ENCODE data around the gene LGR5. TPM values are rescaled to one million over a fixed set of nuclear protein-coding genes. Genes with fewer than 3 reads are reported as not detected.

LGR5 gene
- total and polyA plus RNA-seq, 2 donors (not counting 3 experiments of a cell fraction or from before 2014, with no cell fraction given), result not detected

DNA sequence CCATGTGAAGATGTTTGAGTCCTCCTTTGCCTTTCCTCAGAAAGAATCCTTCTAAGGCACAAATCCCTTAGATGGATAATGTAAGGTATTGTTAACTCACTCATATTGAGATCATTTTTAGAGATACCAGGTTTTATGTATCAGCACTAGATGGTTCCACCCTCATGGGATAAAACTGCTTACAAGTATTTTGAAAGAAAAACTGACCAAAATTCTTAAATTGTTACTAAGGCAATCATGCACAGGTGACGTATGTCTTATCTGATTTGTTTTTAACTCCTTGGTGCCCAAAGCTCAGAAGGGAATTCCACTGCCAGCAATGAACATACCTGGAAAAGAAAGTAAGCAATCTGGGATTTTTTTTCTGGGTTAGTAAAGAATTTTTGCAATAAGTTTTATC, 145.6 kb downstream of the LGR5 start:
- H3K27ac ChIP-seq (ENCODE audit: insufficient read depth, low read depth, low read length), result no peak overlapping the region
- no peak for FAIRE-seq
- no peaks in the 10 kb centered on the region for H3K36me3 ChIP-seq (ENCODE audit: control insufficient read depth in 2 of 2, extremely low read depth in 1 of 2, insufficient read depth in 2 of 2, low read length in 2 of 2)
- H3K9me3 ChIP-seq (replicated peaks; ENCODE audit: control insufficient read depth, insufficient read depth, low read length), result no peaks in the 10 kb centered on the region
- H3K4me3 ChIP-seq (replicated peaks in 1 of 3; ENCODE audit: insufficient read depth in 1 of 3, low read depth in 1 of 3, low read length in 3 of 3), result no peak overlapping the region
- peaks cover 3 to 9% of the 10 kb centered on the region in 2 experiments for H3K27me3 ChIP-seq (ENCODE audit: control insufficient read depth in 2 of 2, insufficient read depth in 2 of 2, low read length in 2 of 2)
- no peak for DNase-seq (ENCODE audit: low read depth, low spot score)
- H3K79me2 ChIP-seq (ENCODE audit: control insufficient read depth, insufficient read depth, low read length), result no peaks in the 10 kb centered on the region
- POLR2A ChIA-PET, result no interaction called here
- no peaks in the 10 kb centered on the region for H3K9me1 ChIP-seq (replicated peaks; ENCODE audit: control insufficient read depth, extremely low read depth, insufficient read depth, low read length)
- H4K20me1 ChIP-seq (replicated peaks; ENCODE audit: control insufficient read depth, extremely low read depth, insufficient read depth, low read length), result no peaks in the 10 kb centered on the region
- TF ChIP-seq MYC (IDR thresholded peaks at IDR 0.05; ENCODE audit: low read depth, low read length), result no peak
- TF ChIP-seq FOS (IDR thresholded peaks at IDR 0.05; ENCODE audit: borderline replicate concordance, insufficient read depth, low read length), result no peak
- TF ChIP-seq GATA2 (IDR thresholded peaks at IDR 0.05; ENCODE audit: insufficient read depth, insufficient read length, low read depth, low read length), result no peak
- TF ChIP-seq, protein P1, sequence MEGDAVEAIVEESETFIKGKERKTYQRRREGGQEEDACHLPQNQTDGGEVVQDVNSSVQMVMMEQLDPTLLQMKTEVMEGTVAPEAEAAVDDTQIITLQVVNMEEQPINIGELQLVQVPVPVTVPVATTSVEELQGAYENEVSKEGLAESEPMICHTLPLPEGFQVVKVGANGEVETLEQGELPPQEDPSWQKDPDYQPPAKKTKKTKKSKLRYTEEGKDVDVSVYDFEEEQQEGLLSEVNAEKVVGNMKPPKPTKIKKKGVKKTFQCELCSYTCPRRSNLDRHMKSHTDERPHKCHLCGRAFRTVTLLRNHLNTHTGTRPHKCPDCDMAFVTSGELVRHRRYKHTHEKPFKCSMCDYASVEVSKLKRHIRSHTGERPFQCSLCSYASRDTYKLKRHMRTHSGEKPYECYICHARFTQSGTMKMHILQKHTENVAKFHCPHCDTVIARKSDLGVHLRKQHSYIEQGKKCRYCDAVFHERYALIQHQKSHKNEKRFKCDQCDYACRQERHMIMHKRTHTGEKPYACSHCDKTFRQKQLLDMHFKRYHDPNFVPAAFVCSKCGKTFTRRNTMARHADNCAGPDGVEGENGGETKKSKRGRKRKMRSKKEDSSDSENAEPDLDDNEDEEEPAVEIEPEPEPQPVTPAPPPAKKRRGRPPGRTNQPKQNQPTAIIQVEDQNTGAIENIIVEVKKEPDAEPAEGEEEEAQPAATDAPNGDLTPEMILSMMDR (IDR thresholded peaks at IDR 0.05; ENCODE audit: extremely low read depth in 1 of 2, insufficient read depth in 1 of 2, low read depth in 1 of 2, low read length in 2 of 2), result no peak
- no peak for TF ChIP-seq EZH2 (IDR thresholded peaks at IDR 0.05; ENCODE audit: borderline replicate concordance, low read depth, low read length, severe bottlenecking)
- TF ChIP-seq, protein P2, sequence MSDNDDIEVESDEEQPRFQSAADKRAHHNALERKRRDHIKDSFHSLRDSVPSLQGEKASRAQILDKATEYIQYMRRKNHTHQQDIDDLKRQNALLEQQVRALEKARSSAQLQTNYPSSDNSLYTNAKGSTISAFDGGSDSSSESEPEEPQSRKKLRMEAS (IDR thresholded peaks at IDR 0.05; ENCODE audit: insufficient read depth, insufficient read length), result no peak
- no peak overlapping the region for H3K9ac ChIP-seq (replicated peaks; ENCODE audit: extremely low read depth, insufficient read depth, low read length)
- CTCF ChIA-PET, result no interaction called here
- intact Hi-C loops (cut with micrococcal nuclease), result no loop called here
- no peaks in the 10 kb centered on the region for H3K4me1 ChIP-seq (ENCODE audit: control insufficient read depth, extremely low read depth, insufficient read depth, low read length)
- BruUV-seq (replicated peaks), result no TSS peak
- dilution Hi-C loops (cut with MboI; ENCODE audit: extremely low pct_ligation_motif_present, low sequenced_read_pairs), result no loop called here
- H3K4me2 ChIP-seq (ENCODE audit: insufficient read depth, low read length), result no peak overlapping the region
- H2AFZ ChIP-seq (ENCODE audit: low read depth, low read length), result no peak overlapping the region

Data from endothelial cell of umbilical vein (primary cell).